Liver (tissue), 3 donors: ENCODE measurements around the gene ABCC3.
"Not testable (repeated sequence)": the region's sequence is repeated elsewhere in the genome, so short reads cannot be mapped to it uniquely, and the experiment has no call there.

ENCODE experiments used
- EGR1 ChIP-seq, 2 donors: IDR thresholded peaks; 2 replicates each; pipeline ENCODE4 v1.6.1; 2016 to 2018; ENCODE audit warnings: antibody characterized with exemption in 2 of 2, low read depth in 2 of 2
- FOXA1 ChIP-seq: IDR thresholded peaks from 2 replicates; pipeline ENCODE4 v1.6.1; 2016; ENCODE audit warnings: antibody characterized with exemption
- GABPA ChIP-seq, 2 donors: IDR thresholded peaks in 1 of 2; conservative IDR thresholded peaks in 1 of 2; 2 replicates each; pipeline ENCODE4 v1.6.1; 2016; ENCODE audit warnings: antibody characterized with exemption in 2 of 2, mild to moderate bottlenecking in 1 of 2, moderate library complexity in 1 of 2
- HNF4G ChIP-seq: IDR thresholded peaks from 2 replicates; pipeline ENCODE4 v1.6.1; 2016; ENCODE audit warnings: antibody characterized with exemption
- NR2F2 ChIP-seq: IDR thresholded peaks from 2 replicates; pipeline ENCODE4 v1.6.1; 2016; ENCODE audit warnings: antibody characterized with exemption
- RAD21 ChIP-seq, 2 donors: IDR thresholded peaks; 2 replicates each; pipeline ENCODE4 v1.6.1; 2016; ENCODE audit warnings: antibody characterized with exemption in 2 of 2, mild to moderate bottlenecking in 2 of 2
- SP1 ChIP-seq: IDR thresholded peaks from 2 replicates; pipeline ENCODE4 v1.6.1; 2018; ENCODE audit warnings: antibody characterized with exemption, mild to moderate bottlenecking
- TAF1 ChIP-seq: conservative IDR thresholded peaks from 2 replicates; pipeline ENCODE4 v1.6.1; 2016; ENCODE audit warnings: antibody characterized with exemption, mild to moderate bottlenecking
- YY1 ChIP-seq: IDR thresholded peaks from 2 replicates; pipeline ENCODE4 v1.6.1; 2016; ENCODE audit warnings: antibody characterized with exemption, mild to moderate bottlenecking
- TF ChIP-seq, protein P1 (sequence below): fragments of 150-350 bp; IDR thresholded peaks from 2 replicates; pipeline ENCODE4 v1.5.1; 2017; ENCODE audit warnings: improper control_type of control experiment, low read depth, low read length; ENCODE audit not compliant: missing input control
- TF ChIP-seq, protein P2 (sequence below): IDR thresholded peaks from 2 replicates; pipeline ENCODE4 v1.6.1; 2016; ENCODE audit warnings: antibody characterized with exemption
- TF ChIP-seq, protein P3 (sequence below): IDR thresholded peaks from 2 replicates; pipeline ENCODE4 v1.6.1; 2016; ENCODE audit warnings: antibody characterized with exemption, mild to moderate bottlenecking
- TF ChIP-seq, protein P4 (sequence below): IDR thresholded peaks from 2 replicates; pipeline ENCODE4 v1.6.1; 2016; ENCODE audit warnings: antibody characterized with exemption
- TF ChIP-seq, protein P5 (sequence below): IDR thresholded peaks from 2 replicates; pipeline ENCODE4 v1.6.1; 2016; ENCODE audit warnings: antibody characterized with exemption
- donor health status: healthy.
- donor health status: healthy.

DNA sequence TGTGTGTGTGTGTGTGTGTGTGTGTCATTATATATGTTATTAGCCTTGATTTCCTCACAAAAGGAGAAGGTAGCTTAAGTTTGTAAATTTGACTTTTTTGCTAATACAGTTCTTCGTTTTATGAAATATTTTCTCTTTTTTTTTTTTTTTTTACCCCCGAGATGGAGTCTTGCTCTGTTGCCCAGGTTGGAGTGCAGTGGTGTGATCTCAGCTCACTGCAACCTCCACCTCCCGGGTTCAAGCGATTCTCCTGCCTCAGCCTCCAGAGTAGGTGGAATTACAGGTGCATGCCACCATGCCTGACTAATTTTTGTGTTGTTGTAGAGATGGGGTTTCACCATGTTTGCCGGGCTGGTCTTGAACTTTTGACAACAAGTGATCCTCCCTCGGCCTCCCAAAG is 89.9 kb downstream of the ABCC3 start:
- not testable (repeated sequence) for TF ChIP-seq YY1; NR2F2; TAF1; EGR1 (IDR thresholded peaks at IDR 0.05; ENCODE audit: low read depth in 2 of 2); FOXA1; GABPA (IDR thresholded peaks at IDR 0.05 in 1 of 2, conservative IDR thresholded peaks at IDR 0.05 in 1 of 2); HNF4G; RAD21 (IDR thresholded peaks at IDR 0.05); SP1
- TF ChIP-seq, protein P1, sequence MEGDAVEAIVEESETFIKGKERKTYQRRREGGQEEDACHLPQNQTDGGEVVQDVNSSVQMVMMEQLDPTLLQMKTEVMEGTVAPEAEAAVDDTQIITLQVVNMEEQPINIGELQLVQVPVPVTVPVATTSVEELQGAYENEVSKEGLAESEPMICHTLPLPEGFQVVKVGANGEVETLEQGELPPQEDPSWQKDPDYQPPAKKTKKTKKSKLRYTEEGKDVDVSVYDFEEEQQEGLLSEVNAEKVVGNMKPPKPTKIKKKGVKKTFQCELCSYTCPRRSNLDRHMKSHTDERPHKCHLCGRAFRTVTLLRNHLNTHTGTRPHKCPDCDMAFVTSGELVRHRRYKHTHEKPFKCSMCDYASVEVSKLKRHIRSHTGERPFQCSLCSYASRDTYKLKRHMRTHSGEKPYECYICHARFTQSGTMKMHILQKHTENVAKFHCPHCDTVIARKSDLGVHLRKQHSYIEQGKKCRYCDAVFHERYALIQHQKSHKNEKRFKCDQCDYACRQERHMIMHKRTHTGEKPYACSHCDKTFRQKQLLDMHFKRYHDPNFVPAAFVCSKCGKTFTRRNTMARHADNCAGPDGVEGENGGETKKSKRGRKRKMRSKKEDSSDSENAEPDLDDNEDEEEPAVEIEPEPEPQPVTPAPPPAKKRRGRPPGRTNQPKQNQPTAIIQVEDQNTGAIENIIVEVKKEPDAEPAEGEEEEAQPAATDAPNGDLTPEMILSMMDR = not testable (repeated sequence)
- TF ChIP-seq, protein P2, sequence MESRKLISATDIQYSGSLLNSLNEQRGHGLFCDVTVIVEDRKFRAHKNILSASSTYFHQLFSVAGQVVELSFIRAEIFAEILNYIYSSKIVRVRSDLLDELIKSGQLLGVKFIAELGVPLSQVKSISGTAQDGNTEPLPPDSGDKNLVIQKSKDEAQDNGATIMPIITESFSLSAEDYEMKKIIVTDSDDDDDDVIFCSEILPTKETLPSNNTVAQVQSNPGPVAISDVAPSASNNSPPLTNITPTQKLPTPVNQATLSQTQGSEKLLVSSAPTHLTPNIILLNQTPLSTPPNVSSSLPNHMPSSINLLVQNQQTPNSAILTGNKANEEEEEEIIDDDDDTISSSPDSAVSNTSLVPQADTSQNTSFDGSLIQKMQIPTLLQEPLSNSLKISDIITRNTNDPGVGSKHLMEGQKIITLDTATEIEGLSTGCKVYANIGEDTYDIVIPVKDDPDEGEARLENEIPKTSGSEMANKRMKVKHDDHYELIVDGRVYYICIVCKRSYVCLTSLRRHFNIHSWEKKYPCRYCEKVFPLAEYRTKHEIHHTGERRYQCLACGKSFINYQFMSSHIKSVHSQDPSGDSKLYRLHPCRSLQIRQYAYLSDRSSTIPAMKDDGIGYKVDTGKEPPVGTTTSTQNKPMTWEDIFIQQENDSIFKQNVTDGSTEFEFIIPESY = not testable (repeated sequence)
- TF ChIP-seq, protein P3, sequence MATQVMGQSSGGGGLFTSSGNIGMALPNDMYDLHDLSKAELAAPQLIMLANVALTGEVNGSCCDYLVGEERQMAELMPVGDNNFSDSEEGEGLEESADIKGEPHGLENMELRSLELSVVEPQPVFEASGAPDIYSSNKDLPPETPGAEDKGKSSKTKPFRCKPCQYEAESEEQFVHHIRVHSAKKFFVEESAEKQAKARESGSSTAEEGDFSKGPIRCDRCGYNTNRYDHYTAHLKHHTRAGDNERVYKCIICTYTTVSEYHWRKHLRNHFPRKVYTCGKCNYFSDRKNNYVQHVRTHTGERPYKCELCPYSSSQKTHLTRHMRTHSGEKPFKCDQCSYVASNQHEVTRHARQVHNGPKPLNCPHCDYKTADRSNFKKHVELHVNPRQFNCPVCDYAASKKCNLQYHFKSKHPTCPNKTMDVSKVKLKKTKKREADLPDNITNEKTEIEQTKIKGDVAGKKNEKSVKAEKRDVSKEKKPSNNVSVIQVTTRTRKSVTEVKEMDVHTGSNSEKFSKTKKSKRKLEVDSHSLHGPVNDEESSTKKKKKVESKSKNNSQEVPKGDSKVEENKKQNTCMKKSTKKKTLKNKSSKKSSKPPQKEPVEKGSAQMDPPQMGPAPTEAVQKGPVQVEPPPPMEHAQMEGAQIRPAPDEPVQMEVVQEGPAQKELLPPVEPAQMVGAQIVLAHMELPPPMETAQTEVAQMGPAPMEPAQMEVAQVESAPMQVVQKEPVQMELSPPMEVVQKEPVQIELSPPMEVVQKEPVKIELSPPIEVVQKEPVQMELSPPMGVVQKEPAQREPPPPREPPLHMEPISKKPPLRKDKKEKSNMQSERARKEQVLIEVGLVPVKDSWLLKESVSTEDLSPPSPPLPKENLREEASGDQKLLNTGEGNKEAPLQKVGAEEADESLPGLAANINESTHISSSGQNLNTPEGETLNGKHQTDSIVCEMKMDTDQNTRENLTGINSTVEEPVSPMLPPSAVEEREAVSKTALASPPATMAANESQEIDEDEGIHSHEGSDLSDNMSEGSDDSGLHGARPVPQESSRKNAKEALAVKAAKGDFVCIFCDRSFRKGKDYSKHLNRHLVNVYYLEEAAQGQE = not testable (repeated sequence)
- TF ChIP-seq, protein P4, sequence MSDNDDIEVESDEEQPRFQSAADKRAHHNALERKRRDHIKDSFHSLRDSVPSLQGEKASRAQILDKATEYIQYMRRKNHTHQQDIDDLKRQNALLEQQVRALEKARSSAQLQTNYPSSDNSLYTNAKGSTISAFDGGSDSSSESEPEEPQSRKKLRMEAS = not testable (repeated sequence)
- TF ChIP-seq, protein P5, sequence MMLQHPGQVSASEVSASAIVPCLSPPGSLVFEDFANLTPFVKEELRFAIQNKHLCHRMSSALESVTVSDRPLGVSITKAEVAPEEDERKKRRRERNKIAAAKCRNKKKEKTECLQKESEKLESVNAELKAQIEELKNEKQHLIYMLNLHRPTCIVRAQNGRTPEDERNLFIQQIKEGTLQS = not testable (repeated sequence)
